ENCODE data around the gene PNLIPRP3. TPM values are rescaled to one million over a fixed set of nuclear protein-coding genes. Genes with fewer than 3 reads are reported as not detected.

PNLIPRP3 gene
- total and polyA plus RNA-seq, 10 of the 15 experiments (the other 5 are each of a cell fraction or from before 2014, with no cell fraction given), result 0.03 TPM; not detected in 9

DNA sequence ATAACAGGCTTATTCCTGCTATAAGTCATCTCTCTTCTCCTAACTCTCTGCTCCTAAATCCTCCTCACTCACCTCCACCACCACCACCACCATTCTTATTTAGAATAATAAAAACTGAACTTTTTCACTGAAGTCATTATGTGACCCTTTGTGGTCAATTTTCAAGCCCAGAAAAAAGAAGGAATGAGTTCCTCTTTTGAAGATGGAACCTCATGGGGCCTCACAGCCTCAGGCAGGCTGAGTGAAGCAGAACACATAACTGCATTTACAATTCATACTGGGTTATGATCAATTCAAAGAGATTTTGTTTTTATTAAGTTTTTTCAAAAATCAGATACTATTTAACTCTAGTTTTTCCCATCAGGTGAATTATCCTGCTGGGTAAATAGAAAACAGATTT lies 29.8 kb downstream of the PNLIPRP3 start:
- H3K79me2 ChIP-seq (ENCODE audit: control insufficient read depth, insufficient read depth, low read length), result no peaks in the 10 kb centered on the region
- H3K4me2 ChIP-seq (ENCODE audit: control insufficient read depth, insufficient read depth), result no peak overlapping the region
- no peak overlapping the region for H2AFZ ChIP-seq (ENCODE audit: control insufficient read depth, low read depth, low read length)
- RAD21 ChIA-PET (ENCODE audit: unreplicated experiment), result no interaction called here
- BruUV-seq (replicated peaks), result no TSS peak
- CTCF ChIA-PET, result no interaction called here
- POLR2A ChIA-PET, result no interaction called here
- DNase-seq (ENCODE audit: low read depth, low spot score) (no peak), FAIRE-seq (no peak), ATAC-seq (no peak)
- H3K4me1 ChIP-seq (ENCODE audit: control insufficient read depth, insufficient read depth, low read length), result no peaks in the 10 kb centered on the region
- H4K20me1 ChIP-seq (ENCODE audit: control insufficient read depth, insufficient read depth), result no peaks in the 10 kb centered on the region
- H3K9ac ChIP-seq (ENCODE audit: control insufficient read depth, insufficient read depth, low read length), result no peak overlapping the region
- H3K9me3 ChIP-seq (replicated peaks; ENCODE audit: control insufficient read depth, insufficient read depth, low read length), result no peaks in the 10 kb centered on the region
- no peak overlapping the region for H3K4me3 ChIP-seq
- no peak for TF ChIP-seq SREBF1 (IDR thresholded peaks at IDR 0.05; ENCODE audit: low read length)
- TF ChIP-seq POU2F2 (IDR thresholded peaks at IDR 0.05; ENCODE audit: borderline replicate concordance, low read depth, low read length), result no peak
- no peak for TF ChIP-seq JUNB (IDR thresholded peaks at IDR 0.05)
- TF ChIP-seq CHD4 (IDR thresholded peaks at IDR 0.05), result no peak
- no peak for TF ChIP-seq ZNF274 (IDR thresholded peaks at IDR 0.05; ENCODE audit: insufficient read depth, insufficient read length)
- TF ChIP-seq HDAC2 (IDR thresholded peaks at IDR 0.05), result no peak
- no peak for TF ChIP-seq JUND (IDR thresholded peaks at IDR 0.05; ENCODE audit: low read depth, low read length)
- no peak overlapping the region for H3K27ac ChIP-seq (ENCODE audit: control insufficient read depth, insufficient read depth)
- SMC1A ChIA-PET (ENCODE audit: uncharacterized antibody, unreplicated experiment), result no interaction called here
- H3K36me3 ChIP-seq (ENCODE audit: control insufficient read depth in 2 of 2, insufficient read depth in 2 of 2, low read length in 1 of 2), result no peaks in the 10 kb centered on the region
- intact Hi-C loops (cut with micrococcal nuclease; ENCODE audit: unreplicated experiment), result no loop called here
- H3K27me3 ChIP-seq (replicated peaks in 1 of 2; ENCODE audit: control insufficient read depth in 2 of 2, insufficient read depth in 2 of 2, low read length in 1 of 2), result no peaks in the 10 kb centered on the region
- in situ Hi-C loops (cut with MboI), result no loop called here

DNA sequence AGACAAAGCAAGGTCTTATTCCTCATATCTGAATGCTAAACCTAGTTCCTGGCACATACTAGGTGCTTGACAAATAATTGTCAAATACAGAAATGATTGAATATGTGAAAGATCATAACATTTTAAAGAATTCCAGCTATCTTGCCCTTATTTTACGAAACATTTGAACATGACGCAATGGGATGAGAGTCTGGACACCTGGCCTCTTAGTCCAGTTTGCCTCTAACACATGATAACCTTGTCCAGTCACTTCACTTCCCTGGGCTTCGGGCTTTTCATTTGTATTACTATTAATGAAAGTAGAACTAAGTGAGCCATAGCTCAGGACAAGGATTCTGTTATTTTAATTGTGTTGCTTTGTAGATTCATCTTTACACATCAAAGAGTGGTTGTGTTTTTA lies 32.6 kb downstream of the PNLIPRP3 start:
- ChIA-PET SMC1A (ENCODE audit: uncharacterized antibody, unreplicated experiment) (no interaction called here), RAD21 (ENCODE audit: unreplicated experiment) (no interaction called here), CTCF (no interaction called here), POLR2A (no interaction called here)
- Histone ChIP-seq H3K27ac (ENCODE audit: control insufficient read depth, insufficient read depth) (no peak overlapping the region), H3K36me3 (ENCODE audit: control insufficient read depth in 2 of 2, insufficient read depth in 2 of 2, low read length in 1 of 2) (no peaks in the 10 kb centered on the region), H3K79me2 (ENCODE audit: control insufficient read depth, insufficient read depth, low read length) (no peaks in the 10 kb centered on the region), H3K4me2 (ENCODE audit: control insufficient read depth, insufficient read depth) (no peak overlapping the region), H3K4me1 (ENCODE audit: control insufficient read depth, insufficient read depth, low read length) (no peaks in the 10 kb centered on the region), H2AFZ (ENCODE audit: control insufficient read depth, low read depth, low read length) (no peak overlapping the region), H3K27me3 (replicated peaks in 1 of 2; ENCODE audit: control insufficient read depth in 2 of 2, insufficient read depth in 2 of 2, low read length in 1 of 2) (no peaks in the 10 kb centered on the region), H3K4me3 (no peak overlapping the region), H3K9ac (ENCODE audit: control insufficient read depth, insufficient read depth, low read length) (no peak overlapping the region), H4K20me1 (ENCODE audit: control insufficient read depth, insufficient read depth) (no peaks in the 10 kb centered on the region), H3K9me3 (replicated peaks; ENCODE audit: control insufficient read depth, insufficient read depth, low read length) (no peaks in the 10 kb centered on the region)
- WGBS (ENCODE audit: insufficient coverage, insufficient replicate concordance, low lambda C conversion rate, missing lambda C conversion rate), result 0% methylated on average over 3 of the region's 3 CpGs
- DNase-seq (ENCODE audit: low read depth, low spot score) (no peak), ATAC-seq (no peak), FAIRE-seq (no peak)
- intact Hi-C loops (cut with micrococcal nuclease; ENCODE audit: unreplicated experiment) (no loop called here), in situ Hi-C loops (cut with MboI) (no loop called here)
- BruUV-seq (replicated peaks), result no TSS peak
- TF ChIP-seq, protein P1, sequence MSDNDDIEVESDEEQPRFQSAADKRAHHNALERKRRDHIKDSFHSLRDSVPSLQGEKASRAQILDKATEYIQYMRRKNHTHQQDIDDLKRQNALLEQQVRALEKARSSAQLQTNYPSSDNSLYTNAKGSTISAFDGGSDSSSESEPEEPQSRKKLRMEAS (IDR thresholded peaks at IDR 0.05; ENCODE audit: low read depth, low read length), result no peak
- TF ChIP-seq TARDBP (IDR thresholded peaks at IDR 0.05; ENCODE audit: borderline replicate concordance) (no peak), LARP7 (IDR thresholded peaks at IDR 0.05) (no peak), SUZ12 (IDR thresholded peaks at IDR 0.05; ENCODE audit: unreplicated experiment) (no peak), FOS (IDR thresholded peaks at IDR 0.05; ENCODE audit: borderline replicate concordance, extremely low read depth, insufficient read length) (no peak)
- TF ChIP-seq, protein P2, sequence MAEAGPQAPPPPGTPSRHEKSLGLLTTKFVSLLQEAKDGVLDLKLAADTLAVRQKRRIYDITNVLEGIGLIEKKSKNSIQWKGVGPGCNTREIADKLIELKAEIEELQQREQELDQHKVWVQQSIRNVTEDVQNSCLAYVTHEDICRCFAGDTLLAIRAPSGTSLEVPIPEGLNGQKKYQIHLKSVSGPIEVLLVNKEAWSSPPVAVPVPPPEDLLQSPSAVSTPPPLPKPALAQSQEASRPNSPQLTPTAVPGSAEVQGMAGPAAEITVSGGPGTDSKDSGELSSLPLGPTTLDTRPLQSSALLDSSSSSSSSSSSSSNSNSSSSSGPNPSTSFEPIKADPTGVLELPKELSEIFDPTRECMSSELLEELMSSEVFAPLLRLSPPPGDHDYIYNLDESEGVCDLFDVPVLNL (IDR thresholded peaks at IDR 0.05; ENCODE audit: low read depth, low read length), result no peak
- TF ChIP-seq, protein P3, sequence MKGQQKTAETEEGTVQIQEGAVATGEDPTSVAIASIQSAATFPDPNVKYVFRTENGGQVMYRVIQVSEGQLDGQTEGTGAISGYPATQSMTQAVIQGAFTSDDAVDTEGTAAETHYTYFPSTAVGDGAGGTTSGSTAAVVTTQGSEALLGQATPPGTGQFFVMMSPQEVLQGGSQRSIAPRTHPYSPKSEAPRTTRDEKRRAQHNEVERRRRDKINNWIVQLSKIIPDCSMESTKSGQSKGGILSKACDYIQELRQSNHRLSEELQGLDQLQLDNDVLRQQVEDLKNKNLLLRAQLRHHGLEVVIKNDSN (IDR thresholded peaks at IDR 0.05; ENCODE audit: borderline replicate concordance, extremely low read length, insufficient read depth, low read depth, low read length), result no peak
- TF ChIP-seq, protein P4, sequence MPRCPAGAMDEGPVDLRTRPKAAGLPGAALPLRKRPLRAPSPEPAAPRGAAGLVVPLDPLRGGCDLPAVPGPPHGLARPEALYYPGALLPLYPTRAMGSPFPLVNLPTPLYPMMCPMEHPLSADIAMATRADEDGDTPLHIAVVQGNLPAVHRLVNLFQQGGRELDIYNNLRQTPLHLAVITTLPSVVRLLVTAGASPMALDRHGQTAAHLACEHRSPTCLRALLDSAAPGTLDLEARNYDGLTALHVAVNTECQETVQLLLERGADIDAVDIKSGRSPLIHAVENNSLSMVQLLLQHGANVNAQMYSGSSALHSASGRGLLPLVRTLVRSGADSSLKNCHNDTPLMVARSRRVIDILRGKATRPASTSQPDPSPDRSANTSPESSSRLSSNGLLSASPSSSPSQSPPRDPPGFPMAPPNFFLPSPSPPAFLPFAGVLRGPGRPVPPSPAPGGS (IDR thresholded peaks at IDR 0.05; ENCODE audit: borderline replicate concordance, insufficient read depth, low read depth, low read length, poor library complexity, severe bottlenecking), result no peak
